Measurements from ENCODE around the gene COMP.

DNA sequence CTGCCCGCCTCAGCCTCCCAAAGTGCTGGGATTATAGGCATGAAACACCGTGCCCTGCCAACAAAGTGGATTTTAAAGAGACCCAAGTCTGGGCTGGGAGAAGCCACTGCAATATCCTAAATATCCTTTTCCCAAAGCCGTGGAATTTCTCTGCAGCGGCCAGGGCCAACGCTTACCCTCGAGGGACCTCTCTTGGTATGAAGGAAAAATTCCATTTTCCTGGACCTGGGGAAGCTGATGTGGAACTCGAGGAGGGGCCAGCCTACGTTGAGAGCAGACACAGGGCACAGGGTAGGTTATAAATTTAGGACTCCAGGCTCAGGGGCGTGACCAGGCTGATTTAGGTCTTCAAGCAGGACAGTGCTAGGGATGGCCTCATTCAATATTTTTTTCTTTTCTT, 23.0 kb upstream of the COMP start:
- TF ChIP-seq, protein P1, sequence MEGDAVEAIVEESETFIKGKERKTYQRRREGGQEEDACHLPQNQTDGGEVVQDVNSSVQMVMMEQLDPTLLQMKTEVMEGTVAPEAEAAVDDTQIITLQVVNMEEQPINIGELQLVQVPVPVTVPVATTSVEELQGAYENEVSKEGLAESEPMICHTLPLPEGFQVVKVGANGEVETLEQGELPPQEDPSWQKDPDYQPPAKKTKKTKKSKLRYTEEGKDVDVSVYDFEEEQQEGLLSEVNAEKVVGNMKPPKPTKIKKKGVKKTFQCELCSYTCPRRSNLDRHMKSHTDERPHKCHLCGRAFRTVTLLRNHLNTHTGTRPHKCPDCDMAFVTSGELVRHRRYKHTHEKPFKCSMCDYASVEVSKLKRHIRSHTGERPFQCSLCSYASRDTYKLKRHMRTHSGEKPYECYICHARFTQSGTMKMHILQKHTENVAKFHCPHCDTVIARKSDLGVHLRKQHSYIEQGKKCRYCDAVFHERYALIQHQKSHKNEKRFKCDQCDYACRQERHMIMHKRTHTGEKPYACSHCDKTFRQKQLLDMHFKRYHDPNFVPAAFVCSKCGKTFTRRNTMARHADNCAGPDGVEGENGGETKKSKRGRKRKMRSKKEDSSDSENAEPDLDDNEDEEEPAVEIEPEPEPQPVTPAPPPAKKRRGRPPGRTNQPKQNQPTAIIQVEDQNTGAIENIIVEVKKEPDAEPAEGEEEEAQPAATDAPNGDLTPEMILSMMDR (IDR thresholded peaks at IDR 0.05; ENCODE audit: insufficient read depth, low read length, poor library complexity, severe bottlenecking) = no peak
- TF ChIP-seq EZH2phosphoT487 (conservative IDR thresholded peaks at IDR 0.05; ENCODE audit: low read length) = no peak
